MM.1S (cell line): ENCODE data around the gene GPR34.
"Not testable (repeated sequence)": the region's sequence is repeated elsewhere in the genome, so short reads cannot be mapped to it uniquely, and the experiment has no call there.

Experiments
- DNase-seq: peaks from one replicate; pipeline ENCODE4 v3.0.0-alpha.2; 2015
- H2AFZ ChIP-seq: fragments of 300-600 bp; sonication (generic); 2 replicates; pipeline ENCODE4 v1.6.0; 2016; ENCODE audit warnings: antibody characterized with exemption, low read length
- H3F3A ChIP-seq: fragments of 300-600 bp; sonication (generic); 2 replicates; pipeline ENCODE4 v1.6.1; 2016; ENCODE audit warnings: mild to moderate bottlenecking, antibody characterized with exemption, low read length, moderate library complexity, mixed read lengths; ENCODE audit not compliant: insufficient read depth
- H3K27ac ChIP-seq: fragments of 300-600 bp; sonication (generic); 2 replicates; pipeline ENCODE4 v1.5.1; 2016; ENCODE audit warnings: mild to moderate bottlenecking, low read length
- H3K27me3 ChIP-seq: fragments of 300-600 bp; sonication (generic); replicated peaks from 2 replicates; pipeline ENCODE4 v1.6.0; 2016; ENCODE audit warnings: low read length; ENCODE audit not compliant: insufficient read depth
- H3K36me3 ChIP-seq: fragments of 300-600 bp; sonication (generic); replicated peaks from 2 replicates; pipeline ENCODE4 v1.6.1; 2016; ENCODE audit warnings: mild to moderate bottlenecking, low read length, mixed read lengths; ENCODE audit not compliant: insufficient read depth
- H3K4me1 ChIP-seq: fragments of 300-600 bp; sonication (generic); 2 replicates; pipeline ENCODE4 v1.6.1; 2016; ENCODE audit warnings: low read length, mixed read lengths
- H3K4me2 ChIP-seq: fragments of 300-600 bp; sonication (generic); 2 replicates; pipeline ENCODE4 v1.6.0; 2016; ENCODE audit warnings: low read depth, low read length
- H3K4me3 ChIP-seq: fragments of 300-600 bp; sonication (generic); 2 replicates; pipeline ENCODE4 v1.5.1; 2016; ENCODE audit warnings: low read length, mixed read lengths
- H3K79me2 ChIP-seq: fragments of 300-600 bp; sonication (generic); 2 replicates; pipeline ENCODE4 v1.6.1; 2016; ENCODE audit warnings: mixed run types, low read length, mixed read lengths
- H3K9ac ChIP-seq: fragments of 300-600 bp; sonication (generic); 2 replicates; pipeline ENCODE4 v1.6.1; 2016; ENCODE audit warnings: low read length, mixed read lengths
- H3K9me2 ChIP-seq: fragments of 300-600 bp; sonication (generic); replicated peaks from 2 replicates; pipeline ENCODE4 v1.6.1; 2016; ENCODE audit warnings: mild to moderate bottlenecking, low read length, mixed read lengths; ENCODE audit not compliant: insufficient read depth
- H3K9me3 ChIP-seq: fragments of 300-600 bp; sonication (generic); replicated peaks from 2 replicates; pipeline ENCODE4 v1.6.1; 2016; ENCODE audit warnings: mild to moderate bottlenecking, low read length, mixed read lengths; ENCODE audit not compliant: insufficient read depth
- H4K20me1 ChIP-seq: fragments of 300-600 bp; sonication (generic); 2 replicates; pipeline ENCODE4 v1.6.1; 2016; ENCODE audit warnings: mild to moderate bottlenecking, low read length, moderate library complexity, mixed read lengths; ENCODE audit not compliant: insufficient read depth
- CTCF ChIP-seq: fragments of 300-600 bp; sonication (generic); IDR thresholded peaks from 2 replicates; pipeline ENCODE4 v1.5.1; 2016; ENCODE audit warnings: antibody characterized with exemption, low read length, mixed read lengths
- EZH2 ChIP-seq: fragments of 300-600 bp; sonication (generic); optimal IDR thresholded peaks from 2 replicates; pipeline ENCODE3; 2017; ENCODE audit warnings: low read depth, mild to moderate bottlenecking, antibody characterized with exemption, low read length, mixed read lengths
- EZH2phosphoT487 ChIP-seq: fragments of 300-600 bp; sonication (generic); IDR thresholded peaks from 2 replicates; pipeline ENCODE4 v1.6.1; 2018; ENCODE audit warnings: antibody characterized with exemption, low read length

Gene GPR34

GRCh38 chrX:41670112-41670511 lies 18.7 kb upstream of the GPR34 start:
- TF ChIP-seq EZH2 = no peak
- TF ChIP-seq EZH2phosphoT487 = no peak
- no peak for TF ChIP-seq CTCF
- H3K4me2 ChIP-seq = no peak overlapping the region
- no peaks in the 10 kb centered on the region for H3K9me3 ChIP-seq
- H3K4me3 ChIP-seq = no peak overlapping the region
- H2AFZ ChIP-seq = no peak overlapping the region
- no peaks in the 10 kb centered on the region for H3K4me1 ChIP-seq
- H4K20me1 ChIP-seq = no peaks in the 10 kb centered on the region
- H3K79me2 ChIP-seq = no peaks in the 10 kb centered on the region
- no peaks in the 10 kb centered on the region for H3F3A ChIP-seq
- H3K27me3 ChIP-seq = no peaks in the 10 kb centered on the region; the same call in 1 of the 2 replicates
- no peaks in the 10 kb centered on the region for H3K9me2 ChIP-seq
- H3K9ac ChIP-seq = no peak overlapping the region
- DNase-seq = no peak
- no peak overlapping the region for H3K27ac ChIP-seq
- no peaks in the 10 kb centered on the region for H3K36me3 ChIP-seq

GRCh38 chrX:41671082-41671481 lies 17.7 kb upstream of the GPR34 start:
- Histone ChIP-seq H3K4me1 (no peaks in the 10 kb centered on the region), H3K27ac (no peak overlapping the region), H3K27me3 (no peaks in the 10 kb centered on the region; the same call in 1 of the 2 replicates), H3K79me2 (no peaks in the 10 kb centered on the region), H3K36me3 (no peaks in the 10 kb centered on the region), H3K9ac (no peak overlapping the region), H3K9me3 (no peaks in the 10 kb centered on the region), H3F3A (no peaks in the 10 kb centered on the region), H2AFZ (no peak overlapping the region), H4K20me1 (no peaks in the 10 kb centered on the region), H3K4me2 (no peak overlapping the region), H3K9me2 (no peaks in the 10 kb centered on the region), H3K4me3 (no peak overlapping the region)
- DNase-seq = no peak
- no peak for TF ChIP-seq EZH2

GRCh38 chrX:41672643-41673042 lies 16.1 kb upstream of the GPR34 start:
- Histone ChIP-seq H3K27ac (no peak overlapping the region), H3K4me1 (no peaks in the 10 kb centered on the region), H3K9ac (no peak overlapping the region), H3K4me2 (no peak overlapping the region), H3K9me3 (no peaks in the 10 kb centered on the region), H3K9me2 (no peaks in the 10 kb centered on the region), H3K79me2 (no peaks in the 10 kb centered on the region), H3K4me3 (no peak overlapping the region), H2AFZ (no peak overlapping the region), H4K20me1 (no peaks in the 10 kb centered on the region), H3K27me3 (no peaks in the 10 kb centered on the region), H3K36me3 (no peaks in the 10 kb centered on the region), H3F3A (no peaks in the 10 kb centered on the region)
- no peak for TF ChIP-seq CTCF
- no peak for TF ChIP-seq EZH2phosphoT487
- TF ChIP-seq EZH2 = no peak
- DNase-seq = no peak

- H3K4me1 ChIP-seq, H3K36me3 ChIP-seq, H3K4me2 ChIP-seq, H3K9ac ChIP-seq, H3F3A ChIP-seq, H3K9me3 ChIP-seq, DNase-seq, H4K20me1 ChIP-seq, H2AFZ ChIP-seq, H3K79me2 ChIP-seq, H3K4me3 ChIP-seq, H3K27me3 ChIP-seq, H3K9me2 ChIP-seq, H3K27ac ChIP-seq: not testable (repeated sequence)
Measured at GRCh38 chrX:41676361-41676760, 12.4 kb upstream of the GPR34 start.
